DMS79 treated with DMSO at 0.1 percent for 48 hours (cell line): ENCODE results near the gene LILRB2.
"Not testable (repeated sequence)": the region's sequence is repeated elsewhere in the genome, so short reads cannot be mapped to it uniquely, and the experiment has no call there.

Source experiments
- DNase-seq: peaks from one replicate; lab custom pipeline; 2025; lab: John Stamatoyannopoulos, UW

LILRB2 gene

GRCh38 chr19:54271587-54271986 is 9.3 kb downstream of the LILRB2 start:
- DNase-seq: not testable (repeated sequence)

DNA sequence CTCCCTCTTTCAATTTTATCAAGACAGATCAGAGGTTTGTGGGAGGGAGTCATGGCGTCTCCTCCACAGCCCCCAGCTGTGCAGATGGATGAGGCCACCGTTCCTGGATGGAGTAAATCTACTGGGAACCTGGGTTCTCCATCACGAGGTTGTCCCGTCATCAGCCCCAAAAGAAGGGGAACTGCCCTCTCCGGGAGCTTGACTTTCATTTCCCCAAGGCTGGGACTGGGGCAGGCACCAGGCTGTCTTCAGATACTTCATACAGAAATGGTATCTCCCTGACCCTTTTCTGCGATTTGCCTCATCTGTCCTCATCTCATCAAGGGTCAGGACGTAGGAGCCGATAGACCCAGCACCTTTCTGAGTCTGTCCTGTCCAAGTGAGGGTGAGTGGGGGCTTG is 9.8 kb downstream of the LILRB2 start:
- no peak for DNase-seq

DNA sequence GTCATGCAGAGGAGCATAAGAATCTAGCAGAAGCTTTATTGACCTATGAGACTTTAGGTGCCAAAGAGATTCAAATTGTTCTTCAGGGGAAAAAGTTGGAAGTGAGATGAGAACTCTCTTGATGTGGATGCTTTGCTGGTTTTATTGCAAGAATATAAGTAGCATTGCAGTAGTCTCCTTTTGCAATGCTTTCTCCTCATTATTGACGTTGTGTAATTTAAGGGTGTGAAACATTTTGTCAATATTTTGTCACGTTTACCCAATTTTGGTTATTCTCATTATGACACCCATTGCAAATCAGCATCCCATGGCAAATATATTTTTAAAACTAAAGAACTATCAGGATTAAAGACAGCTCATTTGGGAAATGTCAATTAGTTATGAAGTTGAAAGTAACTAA is 12.0 kb downstream of the LILRB2 start:
- no peak for DNase-seq

DNA sequence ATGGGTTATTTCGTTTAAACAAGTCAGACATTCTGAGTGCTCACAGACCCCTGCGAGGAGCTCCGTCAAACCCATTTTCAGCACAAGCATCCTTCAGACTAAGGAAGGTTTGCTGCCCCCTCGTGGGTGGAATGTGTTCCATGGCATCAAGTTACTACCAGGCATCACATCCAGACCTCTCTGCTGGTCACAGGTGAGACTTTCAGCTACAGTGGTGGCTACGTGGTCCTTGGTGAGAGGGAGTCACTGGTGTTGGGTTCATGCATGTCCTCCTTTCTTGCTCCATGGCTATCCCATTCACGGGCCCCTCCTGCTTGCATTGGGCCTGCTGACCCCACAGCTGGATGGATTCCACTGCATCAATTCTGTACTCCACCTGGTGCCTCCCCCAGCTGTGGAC is 14.8 kb downstream of the LILRB2 start:
- peak; percentile 32 for DNase-seq

DNA sequence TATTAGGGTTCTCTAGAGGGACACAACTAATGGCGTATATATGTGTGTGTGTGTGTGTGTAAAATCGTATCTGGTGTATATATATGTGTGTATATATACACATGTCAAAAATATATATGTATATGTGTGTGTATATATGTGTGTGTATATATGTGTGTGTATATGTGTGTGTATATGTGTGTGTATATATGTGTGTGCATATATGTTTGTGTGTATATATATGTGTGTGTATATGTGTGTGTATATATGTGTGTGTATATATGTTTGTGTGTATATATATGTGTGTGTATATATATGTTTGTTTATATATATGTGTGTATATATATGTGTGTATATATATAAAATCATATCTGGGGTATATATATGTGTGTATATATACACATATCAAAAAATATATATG is 18.4 kb downstream of the LILRB2 start:
- no peak for DNase-seq

GRCh38 chr19:54262066-54262465 is 18.8 kb downstream of the LILRB2 start:
- DNase-seq: no peak

DNA sequence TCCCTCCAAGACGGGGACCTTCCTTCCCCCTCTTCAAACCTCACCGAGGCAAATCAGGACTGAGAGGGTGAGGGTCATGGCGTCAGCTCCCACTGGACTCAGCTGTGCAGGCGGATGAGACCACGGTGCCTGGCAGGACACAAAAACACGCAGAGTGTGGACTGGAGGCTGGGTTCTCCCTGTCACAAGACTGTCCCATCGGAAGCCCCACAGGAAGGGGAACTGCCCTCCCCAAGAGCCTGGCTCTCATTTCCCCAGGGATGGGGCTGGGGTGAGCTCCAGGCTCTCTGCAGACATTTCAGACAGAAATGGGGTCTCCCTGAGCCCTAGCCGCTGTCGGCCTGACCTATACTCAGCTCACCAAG is 23.8 kb downstream of the LILRB2 start, which contains the start of gene LILRB5:
Gene LILRB5 (minus strand): TSS at position 158 of the 365 bp plus-strand sequence. CDS start 80 bp downstream, at position 78.
- DNase-seq: no peak

DNA sequence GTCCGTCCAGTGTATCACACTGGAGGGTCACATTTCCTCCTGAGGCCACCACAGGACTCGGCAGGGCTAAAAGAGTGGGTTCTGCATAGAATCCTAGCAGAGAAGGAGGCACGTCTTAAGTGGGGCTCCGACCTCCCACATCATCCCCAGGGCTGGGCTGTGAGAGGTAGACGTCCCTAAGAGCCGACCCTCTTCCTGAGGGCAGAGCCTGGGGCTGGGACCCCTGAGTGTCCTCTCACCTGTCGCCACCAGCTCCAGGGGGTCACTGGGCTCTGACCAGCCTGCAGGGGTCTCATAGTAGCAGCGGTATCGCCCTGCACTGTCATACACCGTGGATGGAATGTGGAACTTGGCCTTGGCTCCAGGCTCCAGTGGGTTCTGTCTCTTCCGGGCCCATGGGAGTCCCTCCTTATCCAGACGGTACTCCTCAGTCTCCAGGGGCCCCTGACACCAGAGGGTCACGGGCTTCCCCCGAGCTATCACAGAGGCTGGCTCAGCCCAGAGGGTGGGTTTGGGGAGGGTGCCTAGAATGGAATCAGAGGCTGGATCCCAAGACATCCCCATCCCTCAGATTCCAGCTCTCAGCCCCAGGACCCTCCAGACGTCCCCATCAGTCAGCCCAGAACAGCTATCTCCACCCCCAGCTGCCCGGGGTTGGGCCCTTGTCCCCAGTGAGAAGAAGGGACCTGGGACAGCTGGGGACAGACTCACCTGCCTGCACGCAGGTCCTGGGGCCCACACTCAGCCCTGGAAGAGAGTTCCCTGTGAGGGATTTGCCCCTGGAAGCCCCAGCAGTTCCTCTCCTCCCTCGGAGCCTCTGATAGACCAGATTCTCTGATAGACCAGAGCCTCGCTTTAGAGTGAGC is 24.4 kb downstream of the LILRB2 start:
- DNase-seq: no peak

DNA sequence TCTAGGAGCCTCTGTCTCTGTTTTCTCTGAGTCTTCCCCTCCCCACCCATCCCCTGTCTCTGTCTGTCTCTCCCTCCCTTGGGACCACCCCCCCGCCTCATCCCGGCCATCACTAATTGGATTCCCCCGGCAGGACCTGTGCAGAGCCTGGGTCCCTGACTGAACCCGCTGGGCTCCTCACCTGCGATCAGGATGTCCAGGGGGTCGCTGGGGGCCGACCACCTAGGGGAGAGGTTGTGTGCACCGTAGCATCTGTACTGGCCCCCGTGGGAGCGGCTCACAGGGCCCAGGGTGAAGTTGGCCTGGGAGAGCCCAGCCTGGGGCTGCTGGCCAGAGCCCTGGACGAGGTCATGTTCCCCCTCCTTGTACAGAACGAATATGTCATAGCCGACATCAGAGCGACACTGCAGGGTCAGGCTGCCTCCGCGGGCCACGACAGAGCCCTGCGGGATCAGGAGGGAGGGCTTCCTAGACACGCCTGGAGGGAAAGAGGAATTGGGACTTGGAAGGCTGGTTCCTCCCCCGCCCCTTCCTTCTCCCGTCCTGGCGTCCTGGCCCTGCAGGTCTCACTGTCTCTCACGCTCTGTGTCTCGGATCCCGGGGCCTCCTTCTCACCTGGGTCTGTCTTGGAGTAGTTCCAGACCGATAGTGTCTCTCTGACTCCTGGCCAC is 25.7 kb downstream of the LILRB2 start:
- DNase-seq: no peak

GRCh38 chr19:54254195-54254906 is 26.6 kb downstream of the LILRB2 start:
- DNase-seq: no peak

DNA sequence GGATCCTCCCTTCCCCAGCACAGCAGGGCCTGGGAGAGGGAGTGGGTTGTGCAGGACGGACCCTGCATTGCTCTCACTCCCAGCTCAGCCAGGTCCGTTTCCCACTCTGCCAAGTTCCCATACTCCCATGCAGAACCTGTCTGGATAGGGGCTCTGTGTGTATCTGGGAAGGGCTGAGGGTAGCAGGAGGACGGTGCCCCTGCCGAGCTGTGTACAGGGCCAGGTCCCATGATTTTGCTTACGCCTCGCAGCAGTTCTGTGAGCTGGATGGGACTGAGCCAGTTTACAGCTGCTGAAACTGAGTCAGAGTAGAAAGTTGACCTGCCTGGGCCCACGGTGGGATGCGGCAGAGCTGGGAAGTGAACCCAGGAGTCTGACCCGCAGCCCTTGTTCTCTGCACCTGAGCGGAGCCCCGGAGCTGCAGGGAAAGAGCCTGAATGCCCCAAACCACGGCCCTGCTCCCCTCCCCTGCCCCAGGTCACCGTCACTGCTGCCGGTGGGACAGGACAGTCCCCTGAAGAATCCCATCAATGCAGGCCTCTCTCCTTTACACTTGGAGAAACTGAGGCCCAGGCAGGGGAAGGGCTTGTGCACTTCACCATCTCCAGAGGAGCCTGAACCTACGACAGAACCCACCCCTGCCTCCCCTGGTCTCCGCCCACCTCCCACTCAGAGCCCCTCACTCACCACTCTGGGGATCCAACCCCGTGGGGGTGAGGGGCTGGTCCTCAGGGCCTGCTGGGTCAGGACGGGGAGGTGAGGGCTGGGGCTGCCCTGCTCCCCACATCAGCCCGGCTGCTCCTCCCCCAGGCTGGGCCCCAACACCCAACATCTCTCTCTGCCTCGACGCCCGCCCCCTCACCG is 27.3 kb downstream of the LILRB2 start:
- no peak for DNase-seq

- DNase-seq: no peak
Measured at GRCh38 chr19:54252845-54253244, 28.1 kb downstream of the LILRB2 start.

DNA sequence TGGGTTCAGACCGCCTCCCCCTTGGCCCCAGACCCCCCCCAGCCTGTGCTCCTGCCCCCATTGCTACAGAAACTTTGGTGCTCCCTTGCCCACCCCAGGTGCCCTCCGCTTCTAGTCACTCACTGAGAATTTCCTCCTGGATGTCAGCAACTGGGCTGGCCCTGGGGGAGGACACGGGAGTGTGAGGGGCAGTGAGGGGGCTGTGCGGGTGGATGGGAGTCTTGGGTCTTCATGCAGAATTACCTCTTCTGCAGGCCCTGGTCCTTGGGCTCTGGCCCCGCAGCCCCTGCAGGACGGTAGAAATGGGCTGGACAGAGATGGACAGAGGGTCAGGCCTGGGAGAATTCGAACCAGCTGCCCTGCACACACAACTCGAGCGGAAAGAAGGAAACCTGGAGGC is 28.7 kb downstream of the LILRB2 start:
- DNase-seq: no peak

GRCh38 chr19:54248016-54248601 is 32.8 kb downstream of the LILRB2 start:
- DNase-seq: no peak

DNA sequence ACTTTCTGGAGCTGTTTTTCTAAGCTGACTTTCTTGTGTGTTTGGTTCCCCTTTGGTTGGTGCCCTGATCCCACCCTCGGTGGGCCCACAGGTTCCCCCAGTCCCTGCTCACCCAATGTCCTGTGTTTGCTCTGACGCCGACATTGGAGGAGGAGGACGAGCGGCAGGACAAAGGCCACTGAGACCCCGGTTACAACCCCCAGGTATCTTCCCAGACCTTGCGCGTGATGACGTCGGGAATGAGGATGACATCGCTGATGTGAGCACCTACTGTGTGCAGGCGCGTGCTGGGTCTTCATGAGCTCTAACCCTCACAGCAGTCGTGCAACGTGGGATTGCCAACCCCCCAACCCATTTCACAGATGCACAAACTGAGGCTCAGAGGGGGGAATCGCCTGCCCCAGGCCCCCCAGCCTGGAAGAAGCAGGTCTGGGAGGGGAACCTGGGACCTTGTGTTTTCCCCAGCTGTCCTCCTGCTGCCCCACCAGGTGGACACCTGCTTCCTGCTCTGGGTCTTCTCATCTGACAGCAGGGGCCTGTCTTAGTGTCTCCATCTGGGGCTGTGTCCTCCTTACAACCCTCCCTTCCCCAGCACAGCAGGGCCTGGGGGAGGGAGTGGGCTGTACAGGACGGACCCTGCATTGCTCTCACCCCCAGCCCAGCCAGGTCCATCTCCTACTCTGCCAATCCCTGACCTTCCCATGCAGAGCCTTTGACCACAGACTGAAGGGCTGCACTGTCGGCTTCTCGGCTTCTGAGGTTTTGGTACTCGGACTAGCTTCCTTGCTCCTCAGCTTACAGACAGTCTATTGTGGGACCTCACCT is 33.6 kb downstream of the LILRB2 start:
- DNase-seq: no peak

DNA sequence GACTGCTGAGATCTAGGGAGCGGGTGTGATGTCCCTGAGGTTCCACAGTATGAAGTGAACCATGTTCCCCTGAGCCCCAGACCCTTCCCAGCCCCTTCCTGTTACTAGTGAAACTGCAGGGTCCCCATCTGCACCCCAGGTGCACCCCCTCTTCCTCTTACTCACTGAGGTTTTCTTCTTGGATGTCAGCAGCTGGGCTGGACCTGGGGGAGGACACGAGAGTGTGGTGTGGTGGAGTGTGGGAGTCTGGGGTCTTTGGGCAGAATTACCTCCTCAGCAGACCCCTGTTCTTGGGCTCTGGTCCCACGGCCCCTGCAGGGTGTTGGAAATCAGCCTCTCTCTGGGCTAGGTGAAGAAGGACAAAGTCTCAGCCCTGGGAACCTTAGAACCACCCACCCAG is 35.0 kb downstream of the LILRB2 start:
- DNase-seq: no peak

DNA sequence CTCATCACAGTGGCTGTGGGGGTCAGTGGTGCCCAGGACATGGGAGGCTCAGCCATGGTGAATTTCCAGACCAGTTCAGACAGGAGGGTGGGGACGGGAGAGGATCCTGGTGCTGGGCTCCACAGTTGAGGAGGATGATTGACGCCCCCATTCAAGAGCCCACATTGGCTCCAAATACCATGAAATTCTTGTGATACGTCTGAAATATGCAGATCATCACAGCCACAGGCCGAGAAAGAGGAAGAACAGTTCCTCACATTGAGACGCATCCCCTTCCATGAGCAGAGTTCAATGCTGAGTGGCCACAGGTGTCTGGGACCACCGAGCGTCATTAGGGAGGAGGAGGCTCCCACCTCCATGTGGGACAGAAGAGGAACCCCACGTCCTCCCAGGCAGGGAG is 37.1 kb downstream of the LILRB2 start:
- not testable (repeated sequence) for DNase-seq

- DNase-seq: not testable (repeated sequence)
Measured at GRCh38 chr19:54242646-54243045, 38.3 kb downstream of the LILRB2 start, which contains the start of gene LILRA6. TSS of gene LILRA6 (minus strand) at chr19:54242790.

DNA sequence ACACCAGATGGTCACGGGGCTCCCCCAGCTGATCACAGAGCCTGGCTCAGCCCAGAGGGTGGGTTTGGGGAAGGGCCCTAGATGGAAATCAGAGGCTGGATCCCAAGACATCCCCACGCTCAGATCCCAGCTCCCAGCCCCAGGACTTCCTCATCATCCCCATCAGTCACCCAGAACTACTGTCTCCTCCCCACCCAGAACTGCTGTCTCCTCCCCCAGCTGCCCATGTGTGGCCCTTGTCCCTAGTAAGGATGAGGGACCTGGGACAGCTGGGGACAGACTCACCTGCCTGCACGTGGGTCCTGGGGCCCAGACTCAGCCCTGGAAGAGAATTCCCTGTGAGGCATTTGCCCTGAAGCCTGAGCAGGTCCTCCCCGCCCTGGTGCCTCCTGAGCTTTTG is 38.7 kb downstream of the LILRB2 start:
- DNase-seq: not testable (repeated sequence)
